Prostate gland (tissue), 2 donors: ENCODE measurements around the gene FLVCR2.

Source experiments
- CTCF ChIP-seq, 4 experiments: fragments of 200-600 bp in 2 of 4; fragments of 450-650 bp in 2 of 4; sonication (generic) in 2 of 4; IDR thresholded peaks; 1 replicate in 3 of 4; 2 replicates in 1 of 4; pipeline ENCODE4 v1.5.1; 2016 to 2019; ENCODE audit warnings: antibody characterized with exemption in 4 of 4, mild to moderate bottlenecking in 2 of 4, moderate library complexity in 2 of 4
- POLR2AphosphoS5 ChIP-seq: sonication (generic); formaldehyde crosslinking; IDR thresholded peaks from one replicate; pipeline ENCODE4 v1.6.1; 2017; ENCODE audit warnings: antibody characterized with exemption

GRCh38 chr14:75559451-75560222 is 18.8 kb upstream of the FLVCR2 start:
- TF ChIP-seq CTCF (IDR thresholded peaks at IDR 0.05) (no peak), POLR2AphosphoS5 (no peak)
